Lower leg skin (tissue), 3 donors: ENCODE measurements around the gene TTC33.
"Not testable (repeated sequence)": the region's sequence is repeated elsewhere in the genome, so short reads cannot be mapped to it uniquely, and the experiment has no call there.

Experiments used
- CTCF ChIP-seq, 3 donors: fragments of 450-650 bp; IDR thresholded peaks; one replicate each; pipeline ENCODE4 v1.5.1; 2016; ENCODE audit warnings: antibody characterized with exemption in 3 of 3, mild to moderate bottlenecking in 3 of 3, moderate library complexity in 2 of 3
- POLR2A ChIP-seq, 2 donors: fragments of 450-650 bp; IDR thresholded peaks; one replicate each; pipeline ENCODE4 v1.6.1; 2016 to 2017; ENCODE audit warnings: antibody characterized with exemption in 2 of 2, mild to moderate bottlenecking in 1 of 2, moderate library complexity in 1 of 2

- TF ChIP-seq CTCF, POLR2A (IDR thresholded peaks at IDR 0.05): not testable (repeated sequence)
These were observed 50.3 kb downstream of the TTC33 start for GRCh38 chr5:40705484-40705883.
